ENCODE data around the gene HNRNPA2B1.

Gene HNRNPA2B1

GRCh38 chr7:26212921-26213718 is 12.6 kb upstream of the HNRNPA2B1 start:
- H3K27me3 ChIP-seq (ENCODE audit: control insufficient read depth, insufficient read depth, low read length) = no peaks in the 10 kb centered on the region
- H3K36me3 ChIP-seq (ENCODE audit: control insufficient read depth, low read depth, low read length) = peaks cover 54% of the 10 kb centered on the region
- H3K4me3 ChIP-seq (ENCODE audit: low read length) = no peak overlapping the region
- H3K9me3 ChIP-seq (ENCODE audit: control insufficient read depth, low read depth, low read length) = no peaks in the 10 kb centered on the region
- no peaks in the 10 kb centered on the region for H3K4me1 ChIP-seq (ENCODE audit: control insufficient read depth, low read depth, low read length)
- no peak overlapping the region for H3K9ac ChIP-seq (ENCODE audit: low read length)
- H3K27ac ChIP-seq (ENCODE audit: low read length) = no peak overlapping the region

GRCh38 chr7:26208040-26208439 is 7.5 kb upstream of the HNRNPA2B1 start:
- Histone ChIP-seq H3K36me3 (ENCODE audit: control insufficient read depth, low read depth, low read length) (peaks cover 96% of the 10 kb centered on the region), H3K27ac (ENCODE audit: low read length) (no peak overlapping the region), H3K4me3 (ENCODE audit: low read length) (no peak overlapping the region), H3K4me1 (ENCODE audit: control insufficient read depth, low read depth, low read length) (peaks cover 17% of the 10 kb centered on the region), H3K27me3 (ENCODE audit: control insufficient read depth, insufficient read depth, low read length) (no peaks in the 10 kb centered on the region), H3K9me3 (ENCODE audit: control insufficient read depth, low read depth, low read length) (no peaks in the 10 kb centered on the region), H3K9ac (ENCODE audit: low read length) (no peak overlapping the region)

GRCh38 chr7:26203016-26203415 is 2.5 kb upstream of the HNRNPA2B1 start:
- Histone ChIP-seq H3K4me3 (ENCODE audit: low read length) (peak overlapping the region; percentile 98), H3K27ac (ENCODE audit: low read length) (peak overlapping the region; percentile 94), H3K4me1 (ENCODE audit: control insufficient read depth, low read depth, low read length) (peaks cover 17% of the 10 kb centered on the region), H3K36me3 (ENCODE audit: control insufficient read depth, low read depth, low read length) (peaks cover 63% of the 10 kb centered on the region), H3K9ac (ENCODE audit: low read length) (peak overlapping the region; percentile 99), H3K27me3 (ENCODE audit: control insufficient read depth, insufficient read depth, low read length) (no peaks in the 10 kb centered on the region), H3K9me3 (ENCODE audit: control insufficient read depth, low read depth, low read length) (peaks cover 6% of the 10 kb centered on the region)

GRCh38 chr7:26202019-26202990 is 1.8 kb upstream of the HNRNPA2B1 start:
- Histone ChIP-seq H3K9me3 (ENCODE audit: control insufficient read depth, low read depth, low read length) (peaks cover 6% of the 10 kb centered on the region), H3K9ac (ENCODE audit: low read length) (peak overlapping the region; percentile 99), H3K4me1 (ENCODE audit: control insufficient read depth, low read depth, low read length) (peaks cover 19% of the 10 kb centered on the region), H3K4me3 (ENCODE audit: low read length) (peak overlapping the region; percentile 98), H3K27ac (ENCODE audit: low read length) (peak overlapping the region; percentile 94), H3K27me3 (ENCODE audit: control insufficient read depth, insufficient read depth, low read length) (no peaks in the 10 kb centered on the region), H3K36me3 (ENCODE audit: control insufficient read depth, low read depth, low read length) (peaks cover 61% of the 10 kb centered on the region)

GRCh38 chr7:26201247-26202018 is 887 bp upstream of the HNRNPA2B1 start, which contains the start of gene CBX3:
CBX3 (plus strand) TSS chr7:26201745; CDS start chr7:26202999, 1,254 bp downstream.
- Histone ChIP-seq H3K4me1 (ENCODE audit: control insufficient read depth, low read depth, low read length) (peaks cover 27% of the 10 kb centered on the region), H3K27me3 (ENCODE audit: control insufficient read depth, insufficient read depth, low read length) (no peaks in the 10 kb centered on the region), H3K36me3 (ENCODE audit: control insufficient read depth, low read depth, low read length) (peaks cover 61% of the 10 kb centered on the region), H3K9ac (ENCODE audit: low read length) (peak within 1 kb of the TSS; percentile 100), H3K27ac (ENCODE audit: low read length) (peak within 1 kb of the TSS; percentile 100), H3K9me3 (ENCODE audit: control insufficient read depth, low read depth, low read length) (peaks cover 6% of the 10 kb centered on the region), H3K4me3 (ENCODE audit: low read length) (peak within 1 kb of the TSS; percentile 99)

- Histone ChIP-seq H3K4me3 (ENCODE audit: low read length) (peak overlapping the region; percentile 99), H3K9me3 (ENCODE audit: control insufficient read depth, low read depth, low read length) (peaks cover 6% of the 10 kb centered on the region), H3K36me3 (ENCODE audit: control insufficient read depth, low read depth, low read length) (peaks cover 61% of the 10 kb centered on the region), H3K9ac (ENCODE audit: low read length) (peak overlapping the region; percentile 100), H3K4me1 (ENCODE audit: control insufficient read depth, low read depth, low read length) (peaks cover 28% of the 10 kb centered on the region), H3K27ac (ENCODE audit: low read length) (peak overlapping the region; percentile 100), H3K27me3 (ENCODE audit: control insufficient read depth, insufficient read depth, low read length) (no peaks in the 10 kb centered on the region)
Measured at GRCh38 chr7:26200038-26200443, 505 bp downstream of the HNRNPA2B1 start.

GRCh38 chr7:26199301-26200037 is 1.1 kb downstream of the HNRNPA2B1 start:
- Histone ChIP-seq H3K9ac (ENCODE audit: low read length) (peak overlapping the region; percentile 100), H3K27ac (ENCODE audit: low read length) (peak overlapping the region; percentile 100), H3K9me3 (ENCODE audit: control insufficient read depth, low read depth, low read length) (peaks cover 6% of the 10 kb centered on the region), H3K36me3 (ENCODE audit: control insufficient read depth, low read depth, low read length) (peaks cover 62% of the 10 kb centered on the region), H3K27me3 (ENCODE audit: control insufficient read depth, insufficient read depth, low read length) (no peaks in the 10 kb centered on the region), H3K4me1 (ENCODE audit: control insufficient read depth, low read depth, low read length) (peaks cover 24% of the 10 kb centered on the region), H3K4me3 (ENCODE audit: low read length) (peak overlapping the region; percentile 99)

GRCh38 chr7:26198781-26199169 is 1.8 kb downstream of the HNRNPA2B1 start:
- Histone ChIP-seq H3K4me3 (ENCODE audit: low read length) (peak overlapping the region; percentile 99), H3K36me3 (ENCODE audit: control insufficient read depth, low read depth, low read length) (peaks cover 64% of the 10 kb centered on the region), H3K27ac (ENCODE audit: low read length) (peak overlapping the region; percentile 100), H3K27me3 (ENCODE audit: control insufficient read depth, insufficient read depth, low read length) (no peaks in the 10 kb centered on the region), H3K9me3 (ENCODE audit: control insufficient read depth, low read depth, low read length) (peaks cover 6% of the 10 kb centered on the region), H3K9ac (ENCODE audit: low read length) (peak overlapping the region; percentile 100), H3K4me1 (ENCODE audit: control insufficient read depth, low read depth, low read length) (peaks cover 20% of the 10 kb centered on the region)

GRCh38 chr7:26198133-26198780 is 2.3 kb downstream of the HNRNPA2B1 start:
- Histone ChIP-seq H3K4me1 (ENCODE audit: control insufficient read depth, low read depth, low read length) (peaks cover 17% of the 10 kb centered on the region), H3K27me3 (ENCODE audit: control insufficient read depth, insufficient read depth, low read length) (no peaks in the 10 kb centered on the region), H3K9ac (ENCODE audit: low read length) (peak overlapping the region; percentile 100), H3K4me3 (ENCODE audit: low read length) (peak overlapping the region; percentile 99), H3K9me3 (ENCODE audit: control insufficient read depth, low read depth, low read length) (peaks cover 6% of the 10 kb centered on the region), H3K36me3 (ENCODE audit: control insufficient read depth, low read depth, low read length) (peaks cover 64% of the 10 kb centered on the region), H3K27ac (ENCODE audit: low read length) (peak overlapping the region; percentile 100)

Data from iPS-18a (cell line).